PFSK-1 (cell line): Measurements from ENCODE around the gene TMPRSS4.

ENCODE experiments used
- FOXP2 ChIP-seq: optimal IDR thresholded peaks from 2 replicates; pipeline ENCODE3; 2011; ENCODE audit warnings: borderline replicate concordance, control low read depth, inconsistent platforms; ENCODE audit not compliant: insufficient read depth; ENCODE audit errors: extremely low read length, extremely low read depth
- POLR2AphosphoS5 ChIP-seq: IDR thresholded peaks from 2 replicates; pipeline ENCODE4 v1.6.1; 2012; ENCODE audit warnings: low read depth, mild to moderate bottlenecking, control low read depth, low read length, moderate library complexity
- SIN3A ChIP-seq: IDR thresholded peaks from 2 replicates; pipeline ENCODE4 v1.6.1; 2012; ENCODE audit warnings: mild to moderate bottlenecking, low read length, moderate library complexity, borderline replicate concordance; ENCODE audit not compliant: insufficient read depth
- TAF1 ChIP-seq: IDR thresholded peaks from 2 replicates; pipeline ENCODE4 v1.6.1; 2012; ENCODE audit warnings: low read length, control low read depth, borderline replicate concordance; ENCODE audit not compliant: insufficient read depth
- TF ChIP-seq, protein P1 (sequence below), 2 experiments: IDR thresholded peaks; 2 replicates each; pipeline versions ENCODE4 v1.6.1 to v1.8.0; 2011 to 2012; ENCODE audit warnings: low read depth in 2 of 2, low read length in 2 of 2, control low read depth in 1 of 2, inconsistent platforms in 1 of 2, mild to moderate bottlenecking in 1 of 2, moderate library complexity in 1 of 2; ENCODE audit not compliant: insufficient read depth in 1 of 2

Gene TMPRSS4

DNA sequence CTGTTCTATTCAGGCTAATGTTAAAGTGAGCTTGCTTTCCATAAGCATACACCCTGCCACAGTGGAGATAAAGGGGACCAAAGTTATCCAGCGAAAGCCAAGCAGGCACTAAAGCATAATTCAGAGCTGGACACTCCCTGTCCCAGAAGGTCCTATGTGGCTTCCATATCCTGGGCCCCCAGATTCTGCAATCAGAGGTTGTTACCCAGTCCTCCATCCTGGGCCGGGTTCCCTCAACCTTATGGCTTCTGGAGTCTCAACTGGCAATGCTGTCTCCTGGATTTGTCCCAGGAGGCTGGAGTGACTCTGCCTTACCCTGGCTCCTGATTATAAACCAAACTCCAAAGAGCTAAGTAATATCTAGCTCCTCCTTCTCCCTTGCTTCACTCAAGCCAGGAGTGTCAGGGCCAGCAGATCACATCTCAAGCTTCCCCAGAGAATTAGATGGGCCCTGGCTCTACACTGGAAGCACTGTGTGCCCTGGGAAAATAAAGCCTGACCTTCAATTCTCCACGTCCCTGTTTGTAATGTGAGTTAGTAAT, 23.9 kb downstream of the TMPRSS4 start:
- TF ChIP-seq TAF1: no peak
- TF ChIP-seq POLR2AphosphoS5: no peak
- TF ChIP-seq, protein P1, sequence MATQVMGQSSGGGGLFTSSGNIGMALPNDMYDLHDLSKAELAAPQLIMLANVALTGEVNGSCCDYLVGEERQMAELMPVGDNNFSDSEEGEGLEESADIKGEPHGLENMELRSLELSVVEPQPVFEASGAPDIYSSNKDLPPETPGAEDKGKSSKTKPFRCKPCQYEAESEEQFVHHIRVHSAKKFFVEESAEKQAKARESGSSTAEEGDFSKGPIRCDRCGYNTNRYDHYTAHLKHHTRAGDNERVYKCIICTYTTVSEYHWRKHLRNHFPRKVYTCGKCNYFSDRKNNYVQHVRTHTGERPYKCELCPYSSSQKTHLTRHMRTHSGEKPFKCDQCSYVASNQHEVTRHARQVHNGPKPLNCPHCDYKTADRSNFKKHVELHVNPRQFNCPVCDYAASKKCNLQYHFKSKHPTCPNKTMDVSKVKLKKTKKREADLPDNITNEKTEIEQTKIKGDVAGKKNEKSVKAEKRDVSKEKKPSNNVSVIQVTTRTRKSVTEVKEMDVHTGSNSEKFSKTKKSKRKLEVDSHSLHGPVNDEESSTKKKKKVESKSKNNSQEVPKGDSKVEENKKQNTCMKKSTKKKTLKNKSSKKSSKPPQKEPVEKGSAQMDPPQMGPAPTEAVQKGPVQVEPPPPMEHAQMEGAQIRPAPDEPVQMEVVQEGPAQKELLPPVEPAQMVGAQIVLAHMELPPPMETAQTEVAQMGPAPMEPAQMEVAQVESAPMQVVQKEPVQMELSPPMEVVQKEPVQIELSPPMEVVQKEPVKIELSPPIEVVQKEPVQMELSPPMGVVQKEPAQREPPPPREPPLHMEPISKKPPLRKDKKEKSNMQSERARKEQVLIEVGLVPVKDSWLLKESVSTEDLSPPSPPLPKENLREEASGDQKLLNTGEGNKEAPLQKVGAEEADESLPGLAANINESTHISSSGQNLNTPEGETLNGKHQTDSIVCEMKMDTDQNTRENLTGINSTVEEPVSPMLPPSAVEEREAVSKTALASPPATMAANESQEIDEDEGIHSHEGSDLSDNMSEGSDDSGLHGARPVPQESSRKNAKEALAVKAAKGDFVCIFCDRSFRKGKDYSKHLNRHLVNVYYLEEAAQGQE (IDR thresholded peaks at IDR 0.05; ENCODE audit: insufficient read depth in 1 of 2, low read depth in 2 of 2, low read length in 2 of 2): no peak
- TF ChIP-seq FOXP2: no peak
- no peak for TF ChIP-seq SIN3A

GRCh38 chr11:118102721-118103261, 25.9 kb downstream of the TMPRSS4 start:
- TF ChIP-seq FOXP2 (no peak), POLR2AphosphoS5 (no peak), SIN3A (no peak), TAF1 (no peak)
- TF ChIP-seq, protein P1 (IDR thresholded peaks at IDR 0.05; ENCODE audit: insufficient read depth in 1 of 2, low read depth in 2 of 2, low read length in 2 of 2): no peak

DNA sequence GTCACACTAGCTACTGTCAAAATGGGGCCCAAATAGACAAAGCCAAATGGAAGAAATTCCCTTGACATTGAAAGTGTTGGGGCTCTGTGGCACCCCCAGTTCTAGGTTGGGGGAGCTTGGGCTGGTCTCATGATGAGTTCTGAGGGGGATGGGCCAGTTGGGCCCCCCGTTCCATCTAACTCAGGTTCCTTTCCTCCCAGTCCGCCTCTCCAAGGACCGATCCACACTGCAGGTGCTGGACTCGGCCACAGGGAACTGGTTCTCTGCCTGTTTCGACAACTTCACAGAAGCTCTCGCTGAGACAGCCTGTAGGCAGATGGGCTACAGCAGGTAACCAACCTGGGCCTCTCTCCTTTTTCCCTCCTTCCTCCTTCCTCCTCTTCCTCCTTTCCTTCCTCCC, 27.6 kb downstream of the TMPRSS4 start:
- no peak for TF ChIP-seq SIN3A
- no peak for TF ChIP-seq TAF1
- TF ChIP-seq, protein P1 (IDR thresholded peaks at IDR 0.05; ENCODE audit: insufficient read depth in 1 of 2, low read depth in 2 of 2, low read length in 2 of 2): no peak
- no peak for TF ChIP-seq FOXP2
- no peak for TF ChIP-seq POLR2AphosphoS5

DNA sequence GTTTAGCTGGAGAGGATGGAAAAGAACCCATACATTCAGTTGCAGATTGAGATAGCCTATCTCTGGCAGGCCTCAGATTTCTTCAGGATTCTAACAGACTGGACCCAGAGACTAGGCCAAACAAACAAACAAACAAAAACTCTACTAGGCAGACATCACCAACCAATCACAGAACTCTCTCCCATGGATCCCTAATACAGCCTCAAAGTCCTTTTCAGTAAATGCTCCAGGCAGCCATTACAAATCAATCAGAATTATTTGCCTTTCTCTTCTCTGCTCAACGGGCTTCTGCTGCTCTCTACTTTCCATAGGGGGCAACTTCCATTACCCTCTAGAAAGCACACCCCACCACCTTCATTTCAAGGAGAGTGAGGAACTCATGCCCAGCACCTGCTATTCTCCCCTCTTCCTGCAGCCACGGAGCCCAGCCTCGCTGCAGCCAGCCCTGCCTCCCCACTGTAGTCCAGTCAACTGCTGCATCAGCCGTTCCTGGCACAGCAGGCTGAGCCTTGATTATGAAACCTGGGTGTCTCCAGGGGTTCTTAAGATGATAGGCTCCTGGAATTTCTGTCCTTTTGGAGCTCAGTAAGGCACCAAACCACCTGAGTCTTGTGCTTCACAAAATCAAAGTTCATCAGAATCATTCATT, 28.9 kb downstream of the TMPRSS4 start:
- TF ChIP-seq TAF1 (no peak), SIN3A (no peak), FOXP2 (no peak), POLR2AphosphoS5 (no peak)
- TF ChIP-seq, protein P1 (IDR thresholded peaks at IDR 0.05; ENCODE audit: insufficient read depth in 1 of 2, low read depth in 2 of 2, low read length in 2 of 2): no peak
